Measurements from ENCODE around the gene WBP1.
"Not testable (repeated sequence)": the region's sequence is repeated elsewhere in the genome, so short reads cannot be mapped to it uniquely, and the experiment has no call there.

Gene WBP1

GRCh38 chr2:74482801-74483674 is 24.8 kb downstream of the WBP1 start, which contains the start of the genes CCDC142 and TTC31:
Gene CCDC142 (minus strand): TSS chr2:74482998. CDS start chr2:74482837, 161 bp downstream.
Gene TTC31 (plus strand): TSS chr2:74483081. CDS start chr2:74483096, 15 bp downstream.
- DNase-seq = peak; percentile 93 to 94

GRCh38 chr2:74483675-74484164 is 25.5 kb downstream of the WBP1 start:
- DNase-seq = not testable (repeated sequence)

GRCh38 chr2:74486141-74486540 is 27.9 kb downstream of the WBP1 start:
- DNase-seq = no peak

GRCh38 chr2:74488643-74489481 is 30.6 kb downstream of the WBP1 start:
- no peak for DNase-seq

- no peak for DNase-seq
Measured at GRCh38 chr2:74489906-74490305, 31.7 kb downstream of the WBP1 start.

- no peak for DNase-seq
Measured at GRCh38 chr2:74491648-74492544, 33.7 kb downstream of the WBP1 start.

- no peak for DNase-seq
Measured at GRCh38 chr2:74493546-74493945, 35.3 kb downstream of the WBP1 start.

GRCh38 chr2:74495440-74495839 is 37.2 kb downstream of the WBP1 start:
- DNase-seq = no peak

GRCh38 chr2:74496997-74497776 is 38.9 kb downstream of the WBP1 start:
- no peak for DNase-seq

GRCh38 chr2:74497777-74498499 is 39.7 kb downstream of the WBP1 start:
- no peak for DNase-seq

- peak in 1 of 2 experiments; percentile 12 for DNase-seq
Measured at GRCh38 chr2:74498500-74499266, 40.4 kb downstream of the WBP1 start.

GRCh38 chr2:74499267-74499939 is 41.2 kb downstream of the WBP1 start, which contains the start of gene LBX2:
Gene LBX2 (minus strand): TSS chr2:74499603. CDS start chr2:74499537, 66 bp downstream.
- DNase-seq = no peak

GRCh38 chr2:74499940-74500577 is 41.8 kb downstream of the WBP1 start:
- no peak for DNase-seq

GRCh38 chr2:74500578-74500946 is 42.3 kb downstream of the WBP1 start:
- no peak for DNase-seq

- peak in 1 of 2 experiments; percentile 49 for DNase-seq
Measured at GRCh38 chr2:74501335-74502071, 43.3 kb downstream of the WBP1 start.

- DNase-seq = no peak
Measured at GRCh38 chr2:74502147-74502719, 44.0 kb downstream of the WBP1 start.

- peak; percentile 5 to 19 for DNase-seq
Measured at GRCh38 chr2:74502720-74503505, 44.7 kb downstream of the WBP1 start.
